NCI-H1105 (cell line): ENCODE measurements around the gene NEO1.

Experiments
- DNase-seq: peaks from one replicate; lab custom pipeline; 2025; lab: John Stamatoyannopoulos, UW

NEO1 gene

GRCh38 chr15:73051807-73052652 lies at the start of gene NEO1:
TSS of gene NEO1 (plus strand) at chr15:73052463. CDS start at chr15:73052676, 213 bp downstream.
- peak; percentile 91 for DNase-seq

- DNase-seq = no peak
Observed at GRCh38 chr15:73004462-73004861, 47.8 kb upstream of the NEO1 start.

- no peak for DNase-seq
Observed at GRCh38 chr15:73005032-73005431, 47.2 kb upstream of the NEO1 start.

- DNase-seq = no peak
Observed at GRCh38 chr15:73005446-73005845, 46.8 kb upstream of the NEO1 start.

GRCh38 chr15:73006523-73006922 lies 45.7 kb upstream of the NEO1 start:
- no peak for DNase-seq

- peak; percentile 64 for DNase-seq
Observed at GRCh38 chr15:73009066-73010056, 42.9 kb upstream of the NEO1 start.

- DNase-seq = no peak
Observed at GRCh38 chr15:73010154-73011152, 41.8 kb upstream of the NEO1 start.

GRCh38 chr15:73014904-73015303 lies 37.4 kb upstream of the NEO1 start:
- DNase-seq = no peak

- DNase-seq = no peak
Observed at GRCh38 chr15:73015493-73015892, 36.8 kb upstream of the NEO1 start.

- DNase-seq = no peak
Observed at GRCh38 chr15:73017987-73018386, 34.3 kb upstream of the NEO1 start.

GRCh38 chr15:73019154-73019553 lies 33.1 kb upstream of the NEO1 start:
- DNase-seq = no peak

GRCh38 chr15:73019601-73020146 lies 32.6 kb upstream of the NEO1 start:
- DNase-seq = no peak

GRCh38 chr15:73021139-73021621 lies 31.1 kb upstream of the NEO1 start:
- no peak for DNase-seq

- DNase-seq = no peak
Observed at GRCh38 chr15:73022161-73022560, 30.1 kb upstream of the NEO1 start.

- DNase-seq = no peak
Observed at GRCh38 chr15:73023071-73023470, 29.2 kb upstream of the NEO1 start.

- no peak for DNase-seq
Observed at GRCh38 chr15:73024168-73024567, 28.1 kb upstream of the NEO1 start.

- no peak for DNase-seq
Observed at GRCh38 chr15:73026511-73027054, 25.7 kb upstream of the NEO1 start.

- DNase-seq = no peak
Observed at GRCh38 chr15:73028031-73028430, 24.2 kb upstream of the NEO1 start.

GRCh38 chr15:73028831-73029451 lies 23.3 kb upstream of the NEO1 start:
- no peak for DNase-seq

- no peak for DNase-seq
Observed at GRCh38 chr15:73030122-73030679, 22.1 kb upstream of the NEO1 start.
